ENCODE measurements around the gene TRAK1.

TRAK1 gene

DNA sequence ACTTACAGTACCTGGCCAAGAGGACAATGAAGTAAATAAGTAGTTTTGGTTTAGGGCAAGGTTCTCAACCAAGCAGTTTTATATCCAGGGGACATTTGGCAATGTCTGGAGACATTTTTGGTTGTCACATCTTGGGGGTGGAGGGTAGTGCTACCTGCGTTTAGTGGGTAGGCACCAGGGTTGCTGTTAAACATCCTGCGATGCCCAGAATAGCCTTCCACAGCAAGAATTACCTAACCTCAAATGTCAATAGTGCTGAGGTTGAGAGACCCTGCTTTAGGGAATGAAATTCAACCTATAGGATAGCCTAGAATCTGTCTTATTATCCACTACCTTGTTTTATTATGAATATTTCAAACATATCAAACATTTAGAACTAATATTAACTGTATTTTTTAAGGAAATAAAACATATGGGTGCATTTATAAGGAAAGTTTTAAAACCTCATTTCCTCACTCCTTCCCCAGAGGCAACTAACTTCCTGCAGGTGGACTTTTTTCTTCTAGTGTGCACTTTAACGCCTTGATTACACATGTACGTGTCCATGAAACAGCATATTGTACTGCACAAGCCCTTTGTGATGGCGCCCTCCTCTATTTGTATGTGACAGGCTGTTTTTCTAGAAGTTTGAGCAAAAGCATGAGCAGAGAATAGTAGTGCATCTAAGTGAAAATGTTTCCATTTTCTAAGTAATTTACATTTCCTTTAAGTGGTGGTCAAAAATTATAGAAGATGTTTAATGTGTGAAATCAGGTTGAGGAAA is 57.1 kb downstream of the TRAK1 start:
- no peak for DNase-seq
- intact Hi-C loops (cut with DNase I), result loop anchor here (2.0 kb wide), 1 partner anchor 43 kb away; no protein-coding TSS in a partner anchor

DNA sequence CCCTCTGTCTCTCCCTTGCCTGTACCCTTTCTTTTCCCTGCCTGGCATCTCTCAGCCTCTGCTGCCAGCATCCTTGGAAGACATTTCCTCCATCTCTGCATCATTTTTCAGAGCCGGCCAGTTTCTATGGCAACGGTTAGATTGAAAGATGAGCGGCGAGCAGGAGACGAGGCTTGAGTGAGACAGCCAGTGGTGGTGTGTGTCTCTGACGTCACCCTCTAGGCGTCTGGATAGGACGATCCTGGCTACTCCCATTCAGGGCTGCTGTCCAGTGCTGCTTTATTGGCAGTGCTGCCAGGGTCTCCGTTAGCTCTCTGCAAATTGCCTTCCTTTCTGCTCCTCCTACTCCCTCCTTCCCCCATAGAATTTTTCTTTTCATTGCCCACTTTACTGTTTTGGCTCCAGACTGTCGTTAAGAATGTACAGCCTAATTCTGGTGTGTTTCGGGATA is 57.9 kb downstream of the TRAK1 start:
- peak; percentile 87 to 99 (median 93) for DNase-seq
- intact Hi-C loops (cut with DNase I), result loop anchor here (2.0 kb wide), 1 partner anchor 42 kb away; no protein-coding TSS in a partner anchor

DNA sequence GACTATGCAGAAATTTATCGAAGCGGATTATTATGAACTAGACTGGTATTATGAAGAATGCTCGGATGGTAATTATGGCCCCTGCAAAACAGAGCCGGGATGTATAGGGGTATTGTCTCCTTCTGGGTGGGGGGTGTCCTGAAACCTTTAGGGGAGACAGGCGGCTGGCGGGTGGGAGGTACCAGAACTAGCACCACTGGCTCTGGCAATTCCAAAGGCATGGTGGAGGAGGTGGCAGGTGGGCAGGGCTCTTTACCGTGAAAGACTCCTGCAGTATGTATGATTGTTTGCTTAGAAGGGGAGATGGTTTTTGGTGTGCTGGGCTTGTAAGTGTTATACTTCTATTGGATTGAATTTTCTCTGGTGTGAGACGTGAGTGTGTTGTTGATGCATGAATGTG is 58.4 kb downstream of the TRAK1 start:
- intact Hi-C loops (cut with DNase I), result loop anchor here (2.0 kb wide), 1 partner anchor 41 kb away; no protein-coding TSS in a partner anchor
- peak in 3 of 10 donors; percentile 17 to 87 (median 27) for DNase-seq

DNA sequence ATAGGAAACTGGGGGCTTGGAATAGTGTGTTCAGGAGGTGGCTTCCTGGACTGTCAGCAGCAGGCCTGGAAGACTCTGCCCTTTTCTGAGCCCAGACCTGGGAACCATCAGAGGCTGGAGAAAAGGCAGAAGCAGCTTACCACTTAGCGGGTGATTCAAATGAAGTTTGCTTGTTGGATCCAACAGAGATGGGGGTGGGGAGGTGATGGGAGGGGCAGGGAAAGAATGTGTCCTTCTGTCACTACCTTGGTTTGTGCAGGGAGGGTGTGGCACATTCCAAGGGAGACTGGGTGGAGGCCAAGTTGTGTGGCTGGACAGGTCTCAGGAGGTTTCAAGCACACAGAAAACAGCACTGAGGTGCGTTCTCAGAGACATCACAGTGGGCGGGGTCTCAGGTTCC is 58.8 kb downstream of the TRAK1 start:
- DNase-seq, result no peak
- intact Hi-C loops (cut with DNase I), result loop anchor here (2.0 kb wide), 1 partner anchor 41 kb away; no protein-coding TSS in a partner anchor

DNA sequence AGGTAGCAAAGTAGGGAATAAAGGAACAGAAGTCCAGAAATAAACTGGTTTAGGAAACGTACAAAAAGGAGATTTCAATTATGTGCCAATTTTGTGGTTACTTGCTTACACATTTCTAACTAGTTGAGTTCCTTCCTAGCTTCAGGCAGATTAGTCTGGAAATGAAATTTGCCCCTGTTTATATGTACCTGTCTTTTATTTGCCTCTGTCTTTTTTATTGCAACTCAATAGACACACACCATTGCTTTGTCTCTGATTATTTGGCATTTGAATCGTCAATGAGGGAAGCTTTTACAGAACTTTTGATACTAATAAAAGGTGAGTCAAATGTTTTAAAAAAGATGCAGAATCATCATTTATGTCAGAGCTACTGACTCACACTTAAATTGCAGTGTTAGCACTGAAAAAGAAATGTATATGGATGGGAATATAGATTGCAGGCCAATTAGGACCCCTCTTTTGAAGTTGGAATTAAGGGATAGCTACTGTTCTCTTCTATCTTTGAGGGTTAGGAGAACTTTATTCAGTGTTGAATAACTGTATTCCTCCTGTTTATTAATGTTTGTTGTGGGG is 60.5 kb downstream of the TRAK1 start:
- intact Hi-C loops (cut with DNase I), result no loop called here

DNA sequence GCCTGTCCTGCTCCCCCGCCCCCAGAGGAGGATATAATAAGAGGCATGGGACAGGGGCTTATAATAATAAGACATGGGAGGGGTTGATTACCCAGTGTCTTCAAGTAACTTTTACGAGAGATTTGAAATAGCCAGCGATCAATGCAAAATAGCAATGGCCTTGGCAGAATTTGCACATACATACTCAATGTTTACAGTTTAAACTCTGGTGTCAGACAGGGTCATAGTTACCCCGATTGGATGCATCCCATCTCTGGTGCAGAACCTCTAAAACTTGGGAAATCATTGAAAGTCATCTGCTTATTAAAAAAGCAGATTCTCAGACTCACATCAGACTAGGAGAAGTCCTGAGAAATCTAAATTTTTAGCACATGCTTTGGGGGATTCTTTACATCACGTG is 61.0 kb downstream of the TRAK1 start:
- intact Hi-C loops (cut with DNase I), result no loop called here
- no peak for DNase-seq

More for the DNA sequence above, 60.5 kb downstream of the TRAK1 start:
- DNase-seq, result no peak

DNA sequence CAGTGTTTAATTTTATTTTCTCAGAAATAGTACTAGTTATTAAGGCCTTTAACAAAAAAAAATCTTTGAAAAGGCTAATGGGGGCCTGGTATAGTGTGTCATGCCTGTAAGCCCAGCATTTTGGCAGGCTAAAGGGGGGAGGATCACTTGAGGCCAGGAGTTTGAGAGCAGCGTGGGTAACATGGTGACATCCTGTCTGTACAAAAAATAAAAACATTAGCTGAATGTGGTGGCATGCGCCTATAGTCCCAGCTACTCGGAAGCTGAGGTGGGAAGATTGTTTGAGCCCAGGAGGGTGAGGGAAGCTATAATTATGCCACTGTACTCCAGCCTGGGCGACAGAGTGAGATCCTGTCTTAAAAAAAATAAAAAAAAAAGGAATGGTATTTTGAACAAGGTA is 61.9 kb downstream of the TRAK1 start:
- intact Hi-C loops (cut with DNase I), result no loop called here
- no peak for DNase-seq

DNA sequence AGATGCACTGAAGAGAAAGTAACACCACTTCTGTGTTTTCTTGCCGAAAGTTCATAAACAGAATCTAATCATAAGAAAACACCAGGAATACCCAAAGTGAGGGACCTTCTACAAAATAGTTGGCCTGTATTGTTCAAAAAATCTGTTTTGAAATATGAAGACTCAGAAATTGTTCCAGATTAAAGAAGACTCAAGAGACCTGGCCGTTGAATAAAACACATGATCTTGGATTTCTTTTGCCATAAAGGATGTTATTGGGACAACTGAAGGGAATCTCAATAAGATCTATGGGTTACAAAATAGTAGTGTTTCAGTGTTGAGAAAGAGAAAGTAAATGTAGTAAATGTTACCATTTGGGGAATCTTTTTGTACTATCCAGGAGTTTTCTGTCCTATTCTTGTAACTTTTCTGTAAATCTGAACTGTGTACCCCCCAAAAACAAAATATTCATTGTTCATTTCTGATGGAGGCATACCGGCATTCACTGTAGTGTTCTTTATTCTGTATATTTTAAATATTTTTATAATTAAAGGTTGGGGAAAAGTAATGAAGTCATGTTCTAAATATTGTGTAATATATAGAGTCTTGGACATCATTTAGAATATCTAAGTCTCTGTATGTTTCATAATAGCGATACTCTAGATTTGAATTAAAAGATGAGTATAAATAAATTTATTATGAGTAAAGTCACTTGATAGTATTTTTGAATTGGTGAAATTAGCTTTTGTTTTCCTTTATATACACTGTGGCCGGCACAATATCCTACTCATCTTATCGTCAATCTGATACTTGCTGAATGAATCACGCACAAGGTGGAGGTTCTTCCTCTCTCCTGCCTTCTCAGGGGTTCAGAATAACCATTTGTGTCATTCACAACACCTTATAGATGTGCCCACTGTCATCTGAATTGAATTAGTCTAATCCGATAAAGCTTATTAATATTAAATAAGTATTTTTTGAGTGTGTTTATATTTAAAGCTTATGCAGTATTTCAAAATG is 66.7 kb downstream of the TRAK1 start:
- intact Hi-C loops (cut with DNase I), result no loop called here
- no peak for DNase-seq

DNA sequence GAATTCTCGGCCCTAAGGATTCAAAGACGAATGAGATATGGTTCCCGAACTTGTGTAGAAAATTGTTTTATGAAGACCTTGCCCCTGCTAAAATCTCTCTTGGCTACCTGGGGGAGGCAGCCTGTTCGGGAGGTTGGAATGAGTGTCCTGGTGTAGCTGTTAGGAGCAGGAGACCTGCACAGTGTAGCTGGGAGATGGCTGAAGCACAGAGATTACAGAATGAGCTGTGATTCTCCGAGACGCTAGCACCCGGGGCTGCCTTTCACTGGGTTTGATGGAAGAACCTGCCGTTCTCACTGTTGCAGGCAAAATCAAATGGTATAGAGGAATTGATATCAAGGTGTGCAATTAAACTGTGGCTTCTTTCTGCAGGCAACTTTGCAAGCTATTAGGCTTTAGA is 68.0 kb downstream of the TRAK1 start:
- intact Hi-C loops (cut with DNase I), result no loop called here
- DNase-seq, result no peak

DNA sequence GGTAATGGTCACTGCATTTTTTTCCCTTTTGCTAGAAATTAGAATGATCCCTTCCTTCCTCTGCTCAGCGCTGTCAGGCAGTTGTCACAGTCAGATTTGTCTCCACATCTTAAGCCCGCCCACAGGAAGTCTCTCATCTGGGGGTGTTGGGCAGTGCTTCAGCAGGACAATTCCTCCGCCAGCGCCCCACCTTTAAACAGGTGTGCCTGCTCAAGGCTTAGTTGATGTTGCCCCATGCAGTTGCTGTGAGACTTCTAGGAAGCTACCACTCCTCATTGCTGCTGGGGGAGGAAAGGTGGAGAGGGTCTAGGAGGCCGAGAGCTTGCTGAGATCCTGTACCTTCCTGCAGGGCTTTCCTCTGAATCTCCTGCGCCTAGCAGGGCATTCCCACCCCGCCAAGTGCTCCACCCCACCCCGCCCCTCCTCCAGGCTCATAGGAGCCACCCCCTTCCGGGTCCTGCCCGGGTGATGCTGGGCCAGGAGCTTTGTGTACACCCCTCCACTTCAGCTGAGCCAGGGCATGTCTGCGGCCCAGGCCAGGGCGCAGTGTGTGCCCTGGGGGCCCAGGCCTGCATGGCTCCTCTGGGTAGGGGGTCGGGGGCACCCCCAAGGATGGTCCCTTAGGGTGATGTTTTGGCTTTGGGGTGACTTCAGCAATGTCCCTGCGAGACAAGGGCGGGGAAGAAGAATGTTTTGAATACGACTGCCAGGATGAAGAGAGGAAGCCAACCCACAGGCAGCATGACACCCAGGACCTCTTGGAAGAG is 68.7 kb downstream of the TRAK1 start:
- no peak for DNase-seq
- intact Hi-C loops (cut with DNase I), result no loop called here

DNA sequence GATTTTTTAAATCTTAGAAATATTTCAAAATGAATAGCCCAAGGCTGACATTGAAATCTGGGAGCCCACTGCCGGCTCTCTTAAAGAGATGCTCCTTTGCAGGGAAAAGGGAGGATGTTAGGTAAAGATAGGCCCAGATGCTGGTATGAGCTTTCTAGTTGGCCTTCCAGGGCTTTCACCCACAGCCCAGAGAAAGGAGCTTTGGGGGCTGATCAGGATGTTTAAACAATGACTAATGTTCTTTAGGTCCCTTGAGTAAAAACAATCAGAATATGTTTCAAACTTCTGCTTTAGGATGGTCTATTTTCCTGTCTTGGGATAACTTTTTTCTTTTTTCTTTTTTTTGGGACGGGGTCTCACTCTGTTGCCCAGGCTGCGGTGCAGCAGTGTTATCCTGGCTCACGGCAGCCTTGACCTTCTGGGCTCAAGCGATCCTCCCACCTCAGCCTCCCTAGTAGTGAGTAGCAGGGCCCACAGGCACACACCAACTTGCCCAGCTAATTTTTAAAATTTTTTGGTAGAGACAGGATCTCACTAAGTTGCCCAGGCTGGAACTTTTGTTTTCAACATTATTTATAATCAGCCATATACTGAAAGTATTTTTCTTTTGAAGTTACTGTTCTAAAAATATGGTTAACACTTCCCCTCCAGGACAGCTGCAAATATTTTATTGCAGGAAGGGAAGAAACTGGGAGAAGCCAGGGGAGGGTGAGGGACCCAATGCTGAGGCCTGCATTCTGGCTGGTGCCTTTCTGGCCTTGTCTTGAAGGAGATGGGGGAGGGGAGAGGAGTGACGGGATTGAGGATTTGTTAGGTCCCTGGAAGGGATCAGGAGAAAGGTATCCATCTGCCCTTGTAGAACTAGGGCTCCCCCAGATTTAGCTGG is 70.1 kb downstream of the TRAK1 start:
- intact Hi-C loops (cut with DNase I), result no loop called here
- DNase-seq, result no peak

DNA sequence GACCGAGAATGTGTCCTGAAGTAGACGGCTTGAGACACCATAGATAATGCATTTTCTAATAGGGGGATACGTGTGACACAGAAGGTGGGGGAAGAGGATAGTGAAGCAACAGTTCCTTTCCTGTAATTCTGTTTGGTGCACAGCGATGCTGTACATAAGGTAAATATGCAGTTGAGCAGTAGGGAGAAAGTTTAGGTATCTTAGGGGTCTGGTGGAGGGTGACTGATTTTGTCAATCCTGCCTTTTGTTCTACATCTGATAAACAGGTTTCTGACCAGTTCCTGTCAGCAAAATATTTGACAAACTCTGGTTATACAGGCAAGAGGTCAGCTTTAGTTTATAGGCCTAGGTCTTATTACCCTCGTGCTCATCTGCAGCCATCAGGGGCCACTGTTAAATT is 71.3 kb downstream of the TRAK1 start:
- DNase-seq, result no peak
- intact Hi-C loops (cut with DNase I), result no loop called here

DNA sequence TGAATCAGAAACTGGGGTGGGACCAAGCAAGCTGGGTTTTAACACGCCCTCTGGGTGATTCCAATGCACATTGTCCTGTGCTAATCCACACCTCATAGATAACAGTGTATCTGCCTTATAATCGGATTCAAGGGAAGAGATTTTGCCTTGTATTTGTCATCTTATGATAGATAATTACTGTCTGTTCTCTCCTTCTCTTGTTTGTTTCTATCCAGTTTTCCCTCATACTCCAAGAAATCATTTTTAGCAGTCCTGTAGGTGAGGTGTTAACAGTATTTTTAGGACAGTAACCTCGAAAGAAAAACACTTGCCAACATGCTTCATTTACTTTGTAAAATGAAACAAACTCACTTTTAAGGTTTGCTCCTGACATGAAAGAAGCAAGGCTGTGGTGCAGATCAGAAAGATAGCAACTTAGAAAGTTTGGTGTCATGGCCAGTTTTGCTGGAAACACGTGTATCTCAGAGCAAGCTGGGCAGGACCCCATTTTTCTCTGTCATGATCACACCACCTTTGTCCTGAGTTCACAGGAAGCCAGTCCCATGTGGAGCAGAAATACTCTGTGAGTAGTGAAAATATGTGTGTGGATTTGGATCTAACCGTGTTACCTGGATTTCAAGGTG is 72.6 kb downstream of the TRAK1 start:
- DNase-seq, result no peak
- intact Hi-C loops (cut with DNase I), result no loop called here

DNA sequence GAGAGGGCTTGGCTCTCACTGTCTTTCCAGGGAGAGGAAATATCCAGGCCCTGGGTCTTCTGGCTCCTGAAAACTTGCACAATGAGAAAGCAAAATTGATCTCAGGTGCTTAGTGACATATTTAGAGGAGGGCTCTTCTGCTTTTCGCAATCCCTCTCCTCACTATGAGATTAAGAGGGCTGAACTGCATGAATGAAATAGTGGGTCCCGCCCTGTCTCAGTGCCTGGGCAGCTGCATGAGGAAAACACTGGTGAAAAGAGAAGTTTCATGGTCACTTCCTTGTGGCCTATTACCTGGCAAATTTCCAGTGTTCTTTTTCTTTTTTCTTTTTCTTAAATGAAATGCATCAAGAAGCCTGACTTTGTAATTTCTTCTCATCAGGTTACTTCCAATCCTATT is 73.5 kb downstream of the TRAK1 start:
- intact Hi-C loops (cut with DNase I), result no loop called here
- DNase-seq, result no peak

DNA sequence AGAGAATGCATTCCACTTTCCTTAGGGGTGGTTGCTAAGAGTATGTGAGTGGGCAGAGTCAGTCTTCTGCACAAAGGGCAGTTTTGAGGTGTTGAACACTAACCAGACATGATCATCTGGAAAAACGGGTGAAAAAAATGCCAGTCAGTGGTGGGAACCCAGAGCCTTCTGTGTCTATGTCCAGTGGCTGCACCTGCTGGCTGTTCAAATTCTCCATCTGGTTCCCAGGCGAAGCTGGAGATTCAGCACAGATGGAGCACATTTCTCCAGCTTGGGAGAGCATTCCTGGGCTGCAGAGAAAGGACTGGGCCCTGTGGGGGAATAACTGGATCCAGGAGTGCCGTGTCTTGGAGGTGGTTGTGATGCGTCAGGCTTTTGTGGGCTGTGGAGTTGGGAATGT is 74.1 kb downstream of the TRAK1 start:
- intact Hi-C loops (cut with DNase I), result no loop called here
- DNase-seq, result no peak

DNA sequence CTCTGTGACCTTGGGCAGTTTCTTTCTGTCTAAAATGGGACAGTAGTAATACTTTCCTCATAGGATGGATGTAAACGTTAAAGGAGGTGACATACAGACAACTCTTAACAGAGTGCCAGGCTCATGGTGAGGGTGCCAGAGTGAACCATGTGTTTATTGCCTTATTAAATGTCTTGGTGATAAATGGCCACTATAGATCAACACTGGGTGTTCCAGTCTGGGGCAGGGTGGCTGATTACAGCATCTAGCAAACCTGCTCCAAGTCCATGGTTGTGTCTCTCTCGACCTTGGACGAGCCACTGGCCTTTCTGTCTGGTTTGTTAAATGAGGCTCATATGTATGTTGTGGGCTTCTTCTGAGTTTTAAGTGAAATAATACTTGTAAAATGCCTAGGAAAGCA is 75.1 kb downstream of the TRAK1 start:
- intact Hi-C loops (cut with DNase I), result no loop called here
- no peak for DNase-seq

DNA sequence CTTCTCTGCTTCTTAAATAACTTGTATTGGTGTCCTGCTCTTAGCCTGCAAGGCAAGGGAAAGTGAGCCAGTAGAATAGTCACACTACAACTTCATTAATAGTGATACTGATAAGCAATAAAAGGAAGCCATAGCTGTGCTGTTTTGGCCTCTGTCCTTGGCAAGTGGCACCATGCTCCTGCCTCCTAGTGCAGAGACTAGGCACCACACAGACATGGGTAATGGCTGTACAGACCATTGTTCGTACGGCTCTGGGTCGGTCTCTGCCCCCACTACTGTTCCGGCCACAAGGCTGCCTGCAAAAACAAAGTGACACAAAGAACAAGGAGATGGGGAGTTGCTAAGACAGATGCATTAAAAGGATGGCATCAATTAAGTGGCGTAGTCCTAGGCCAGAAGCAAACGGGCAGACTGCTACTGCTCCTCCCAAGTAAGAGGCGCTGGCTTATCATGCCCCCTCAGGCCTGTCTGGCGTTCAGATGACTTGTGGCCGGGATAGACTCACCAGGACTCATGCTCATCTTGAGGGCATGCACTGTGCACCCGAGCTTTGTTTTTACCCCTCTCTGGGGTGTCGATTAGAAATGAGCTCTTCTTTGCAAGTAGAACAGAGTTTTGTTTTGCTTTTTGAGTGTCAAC is 75.6 kb downstream of the TRAK1 start:
- intact Hi-C loops (cut with DNase I), result no loop called here
- no peak for DNase-seq

DNA sequence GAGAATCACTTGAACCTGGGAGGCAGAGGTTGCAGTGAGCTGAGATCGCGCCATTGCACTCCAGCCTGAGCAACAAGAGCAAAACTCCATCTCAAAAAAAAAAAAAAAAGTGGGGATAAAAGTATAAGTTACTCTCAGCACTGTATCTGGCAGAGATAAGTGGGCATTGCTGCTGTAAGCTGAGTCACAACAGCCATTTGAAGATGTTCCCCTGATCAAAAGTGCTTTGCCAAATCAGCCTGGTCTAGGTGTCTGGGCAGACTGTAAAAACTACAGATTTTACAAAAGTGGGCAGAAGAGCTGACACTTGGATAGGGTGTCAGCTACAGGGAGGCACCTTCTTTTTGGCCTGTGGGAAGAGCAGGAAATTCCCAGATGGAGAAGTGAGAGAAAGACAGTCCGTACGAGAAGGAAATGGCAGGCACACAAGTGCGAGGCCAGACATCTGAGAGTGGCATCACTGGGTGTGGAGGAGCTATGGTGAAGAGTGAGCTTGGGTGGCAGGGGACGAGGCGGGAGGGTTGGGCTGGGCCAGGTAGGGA is 78.5 kb downstream of the TRAK1 start:
- intact Hi-C loops (cut with DNase I), result no loop called here
- DNase-seq, result no peak

Measured in posterior cingulate gyrus (tissue), 11 donors.